Osteoblast (primary cell): ENCODE data around the gene SAE1. TPM values are rescaled to one million over a fixed set of nuclear protein-coding genes. Genes with fewer than 3 reads are reported as not detected.

Experiments used
- DNase-seq: peaks from one replicate; pipeline ENCODE4 v3.0.0; 2011; ENCODE audit warnings: low spot score, mixed read lengths; ENCODE audit not compliant: insufficient read length; ENCODE audit errors: missing footprints
- H2AFZ ChIP-seq: 2 replicates; pipeline ENCODE4 v1.6.0; 2011; ENCODE audit warnings: mild to moderate bottlenecking, low read length
- H3K27ac ChIP-seq: 2 replicates; pipeline ENCODE4 v1.5.1; 2011; ENCODE audit warnings: mild to moderate bottlenecking, low read depth, low read length, moderate library complexity
- H3K27me3 ChIP-seq: 2 replicates; pipeline ENCODE4 v1.6.0; 2012; ENCODE audit warnings: mild to moderate bottlenecking, control low read depth, inconsistent platforms, low read length, moderate library complexity; ENCODE audit not compliant: insufficient read depth
- H3K36me3 ChIP-seq: 2 replicates; pipeline ENCODE4 v1.5.1; 2011; ENCODE audit warnings: mild to moderate bottlenecking, low read length, control low read depth, moderate library complexity; ENCODE audit not compliant: insufficient read depth
- H3K4me1 ChIP-seq: 2 replicates; pipeline ENCODE4 v1.5.1; 2011; ENCODE audit warnings: mild to moderate bottlenecking, low read length, control low read depth, moderate library complexity; ENCODE audit not compliant: insufficient read depth
- H3K4me2 ChIP-seq: 2 replicates; pipeline ENCODE4 v1.6.0; 2011; ENCODE audit warnings: mild to moderate bottlenecking, low read length; ENCODE audit not compliant: insufficient read depth
- H3K4me3 ChIP-seq: fragments of 200-600 bp; sonication (generic); 3 replicates; pipeline ENCODE4 v1.5.1; 2012; ENCODE audit warnings: mild to moderate bottlenecking, low read length, inconsistent platforms; ENCODE audit not compliant: insufficient read depth
- H3K79me2 ChIP-seq: 2 replicates; pipeline ENCODE4 v1.6.0; 2012; ENCODE audit warnings: mild to moderate bottlenecking, low read length, control low read depth, inconsistent platforms; ENCODE audit not compliant: insufficient read depth
- H3K9me3 ChIP-seq: 2 replicates; pipeline ENCODE4 v1.5.1; 2011; ENCODE audit warnings: low read depth, low read length, control low read depth
- H4K20me1 ChIP-seq: 2 replicates; pipeline ENCODE4 v1.6.0; 2012; ENCODE audit warnings: mild to moderate bottlenecking, low read length, control low read depth; ENCODE audit not compliant: insufficient read depth
- CTCF ChIP-seq: IDR thresholded peaks from 2 replicates; pipeline ENCODE4 v1.5.1; 2011; ENCODE audit warnings: mild to moderate bottlenecking, low read depth, low read length, moderate library complexity; ENCODE audit errors: extremely low read depth
- total RNA-seq: library from RNA; depleted of rRNA; stranded (reverse); fragments of >200 nt; gene quantifications from 2 replicates; pipeline ENCODE4 v1.2.3, GENCODE V29; 2012

Gene SAE1
- total RNA-seq, 1 donor, result 105 TPM

DNA sequence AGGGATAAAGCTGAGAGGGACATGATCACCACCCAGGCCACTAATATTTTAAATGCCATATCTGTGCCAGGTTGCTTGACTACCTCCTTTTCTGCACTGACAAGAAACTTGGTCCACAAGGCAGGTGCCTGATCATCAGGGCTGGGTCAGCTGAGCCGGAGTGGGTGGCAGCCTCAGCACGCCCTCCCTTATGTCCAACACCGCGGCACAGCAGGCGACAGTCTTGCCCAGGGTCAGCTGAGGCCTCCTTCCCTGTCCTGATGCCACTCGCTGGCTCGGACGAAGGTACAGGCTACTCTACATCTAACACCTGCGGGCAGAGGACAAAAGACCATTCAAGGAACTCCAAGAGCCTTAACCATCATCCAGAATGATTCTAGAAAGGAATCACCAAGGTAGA is 33.9 kb upstream of the SAE1 start:
- Histone ChIP-seq H3K9me3 (no peaks in the 10 kb centered on the region), H3K36me3 (peaks cover 25% of the 10 kb centered on the region), H4K20me1 (peaks cover 9% of the 10 kb centered on the region), H3K4me2 (no peak overlapping the region), H3K27me3 (no peaks in the 10 kb centered on the region), H3K4me3 (no peak overlapping the region), H2AFZ (no peak overlapping the region), H3K27ac (peak overlapping the region; percentile 67), H3K79me2 (peaks cover 93% of the 10 kb centered on the region), H3K4me1 (peaks cover 33% of the 10 kb centered on the region)
- TF ChIP-seq CTCF, result no peak
- no peak for DNase-seq

DNA sequence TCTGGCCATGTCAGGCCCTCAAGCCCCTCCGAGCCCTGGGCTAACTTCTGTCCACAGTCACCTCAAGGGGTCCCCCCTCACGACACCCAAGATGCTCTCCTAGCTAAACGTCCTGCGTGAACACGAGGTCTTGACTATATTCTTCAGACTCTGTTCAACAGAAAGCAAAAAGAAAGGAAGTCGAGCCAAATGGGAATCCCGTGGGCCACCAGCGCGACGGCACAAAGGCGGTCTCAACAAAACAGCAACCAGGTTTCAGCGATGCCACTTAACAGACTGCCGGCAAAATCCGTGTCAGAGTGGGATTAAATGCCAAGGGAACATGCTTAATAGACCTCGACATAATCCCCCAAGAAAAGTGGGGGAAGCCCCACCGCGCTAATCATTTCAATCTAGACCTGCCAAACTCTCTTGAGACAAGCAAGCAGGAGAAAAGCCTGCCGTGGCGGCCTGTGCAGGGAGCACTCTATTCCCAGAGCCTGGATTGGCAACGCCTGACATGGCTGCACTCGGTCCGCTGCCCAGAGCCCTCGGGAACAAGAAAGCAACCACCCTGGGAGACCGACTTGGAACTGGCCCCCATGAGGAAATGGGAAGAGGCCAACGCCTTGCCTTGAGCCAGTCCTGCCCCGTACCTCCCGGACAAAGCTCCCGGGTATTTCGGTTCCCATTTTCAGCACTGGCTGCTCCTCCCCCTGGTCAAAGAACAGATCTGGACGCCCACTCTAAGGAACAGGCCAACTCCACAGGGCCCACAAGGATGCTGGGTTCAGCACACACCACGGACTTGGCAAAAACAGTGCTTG is 33.0 kb upstream of the SAE1 start:
- DNase-seq, result peak; percentile 88
- Histone ChIP-seq H3K36me3 (peaks cover 19% of the 10 kb centered on the region), H3K27ac (peak overlapping the region; percentile 67), H3K79me2 (peaks cover 94% of the 10 kb centered on the region), H2AFZ (peak overlapping the region; percentile 85), H3K4me2 (peak overlapping the region; percentile 75), H3K4me1 (peaks cover 37% of the 10 kb centered on the region), H4K20me1 (peaks cover 9% of the 10 kb centered on the region), H3K4me3 (peak overlapping the region; percentile 62), H3K27me3 (no peaks in the 10 kb centered on the region), H3K9me3 (no peaks in the 10 kb centered on the region)
- TF ChIP-seq CTCF, result no peak

DNA sequence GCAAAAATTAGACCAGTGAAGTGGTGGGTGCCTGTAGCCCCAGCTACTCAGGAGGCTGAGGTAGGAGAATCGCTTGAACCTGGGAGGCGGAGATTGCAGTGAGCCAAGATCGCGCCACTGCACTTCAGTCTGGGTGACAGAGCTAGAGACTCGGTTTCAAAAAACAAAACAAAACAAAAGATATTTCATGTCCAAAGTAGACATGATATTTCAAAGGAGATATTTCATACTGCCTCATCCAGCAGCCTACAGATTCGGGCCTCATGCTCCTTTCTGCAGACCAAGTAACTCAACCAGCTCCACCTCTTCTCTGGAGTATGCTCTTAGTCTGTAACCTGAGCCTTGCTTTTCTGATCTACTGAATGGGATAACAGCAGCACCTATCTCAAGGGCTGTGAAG is 32.0 kb upstream of the SAE1 start:
- H3K9me3 ChIP-seq, result no peaks in the 10 kb centered on the region
- no peak overlapping the region for H3K27ac ChIP-seq
- H3K4me1 ChIP-seq, result peaks cover 44% of the 10 kb centered on the region
- peaks cover 12% of the 10 kb centered on the region for H3K36me3 ChIP-seq
- DNase-seq, result no peak
- no peak for TF ChIP-seq CTCF
- H3K4me2 ChIP-seq, result no peak overlapping the region
- H4K20me1 ChIP-seq, result peaks cover 9% of the 10 kb centered on the region
- no peaks in the 10 kb centered on the region for H3K27me3 ChIP-seq
- H2AFZ ChIP-seq, result no peak overlapping the region
- H3K4me3 ChIP-seq, result no peak overlapping the region
- peaks cover 98% of the 10 kb centered on the region for H3K79me2 ChIP-seq

GRCh38 chr19:47099576-47100050 is 31.0 kb upstream of the SAE1 start:
- Histone ChIP-seq H3K79me2 (peaks cover 98% of the 10 kb centered on the region), H3K36me3 (peaks cover 5% of the 10 kb centered on the region), H3K27me3 (no peaks in the 10 kb centered on the region), H3K27ac (no peak overlapping the region), H4K20me1 (peaks cover 9% of the 10 kb centered on the region), H3K4me1 (peaks cover 44% of the 10 kb centered on the region), H3K4me3 (no peak overlapping the region), H2AFZ (no peak overlapping the region), H3K4me2 (no peak overlapping the region), H3K9me3 (no peaks in the 10 kb centered on the region)
- no peak for TF ChIP-seq CTCF
- DNase-seq, result no peak
